G401 (cell line): ENCODE results near the gene MEIOB. TPM values are rescaled to one million over a fixed set of nuclear protein-coding genes. Genes with fewer than 3 reads are reported as not detected.

Experiments
- DNase-seq: peaks from one replicate; pipeline ENCODE4 v3.0.0-alpha.2; 2015; ENCODE audit warnings: low spot score
- in situ Hi-C: cut with HindIII; loops from 2 replicates; pipeline ENCODE4 v1.10.0; 2016; ENCODE audit warnings: low sequenced_read_pairs, mixed read lengths
- total RNA-seq: library from RNA; depleted of rRNA; stranded (reverse); fragments of >200 nt; shearing (Covaris generic); gene quantifications from 2 replicates; pipeline ENCODE4 v1.2.3, GENCODE V29; 2014

The MEIOB gene
- total RNA-seq, 1 experiment from 2014 or later: 105 TPM

DNA sequence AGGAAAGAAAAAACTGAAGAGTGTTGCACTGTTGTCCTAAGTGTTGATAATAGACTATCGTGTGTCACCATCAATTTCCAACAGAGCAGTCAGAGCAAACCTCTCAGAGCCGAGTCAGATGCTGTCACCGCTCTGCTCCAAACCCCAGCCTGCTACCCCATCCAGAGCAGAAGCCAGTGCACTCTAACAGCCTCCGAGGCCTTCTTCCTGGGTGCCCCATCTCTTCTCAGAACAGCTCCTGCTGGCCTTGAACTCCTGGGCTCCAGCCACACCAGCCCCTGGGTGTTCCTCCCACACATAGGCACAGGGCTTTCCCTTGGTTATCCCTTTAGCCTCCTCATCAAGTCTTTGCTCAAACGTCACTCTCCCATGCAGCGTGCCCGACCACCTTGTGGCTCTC, 21.0 kb downstream of the MEIOB start:
- DNase-seq: no peak
- in situ Hi-C loops: loop anchor here (10.0 kb wide), 1 partner anchor 114 kb away; the partner anchor contains the start of genes RNF151 and RPS2

DNA sequence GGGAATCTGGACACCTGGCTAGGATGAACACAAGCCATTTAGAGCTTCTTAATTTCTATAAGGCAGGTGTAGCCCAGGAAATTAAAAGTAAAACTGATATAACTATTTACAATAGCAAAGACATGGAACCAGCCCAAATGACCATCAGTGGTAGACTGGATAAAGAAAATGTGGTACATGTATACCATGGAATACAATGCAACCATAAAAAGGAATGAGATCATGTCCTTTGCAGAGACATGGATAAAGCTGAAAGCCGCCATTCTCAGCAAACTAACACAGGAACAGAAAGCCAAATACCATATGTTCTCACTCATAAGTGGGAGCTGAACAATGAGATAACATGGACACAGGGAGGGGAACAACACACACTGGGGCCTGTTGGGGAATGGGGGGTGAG, 25.5 kb downstream of the MEIOB start:
- in situ Hi-C loops: no loop called here
- DNase-seq: no peak

DNA sequence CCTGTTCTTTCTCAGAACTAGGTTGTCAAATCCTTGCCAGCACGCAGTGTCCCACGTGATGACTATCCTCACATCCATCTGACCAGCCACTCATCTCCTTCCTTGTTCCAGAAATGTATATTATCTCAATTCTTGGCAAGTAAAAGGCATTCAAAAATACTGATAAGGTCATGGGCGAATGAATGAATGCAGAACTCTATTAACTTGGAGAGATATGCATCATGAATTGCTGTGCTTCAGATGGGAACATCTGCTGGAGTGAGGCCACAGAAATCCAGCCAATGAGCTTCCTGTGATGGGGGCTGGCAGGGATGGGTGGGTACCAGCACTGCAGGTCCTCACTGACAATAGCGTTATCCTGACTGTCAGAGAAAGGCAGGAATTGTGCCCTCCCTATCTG, 26.0 kb downstream of the MEIOB start:
- DNase-seq: no peak
- in situ Hi-C loops: no loop called here

DNA sequence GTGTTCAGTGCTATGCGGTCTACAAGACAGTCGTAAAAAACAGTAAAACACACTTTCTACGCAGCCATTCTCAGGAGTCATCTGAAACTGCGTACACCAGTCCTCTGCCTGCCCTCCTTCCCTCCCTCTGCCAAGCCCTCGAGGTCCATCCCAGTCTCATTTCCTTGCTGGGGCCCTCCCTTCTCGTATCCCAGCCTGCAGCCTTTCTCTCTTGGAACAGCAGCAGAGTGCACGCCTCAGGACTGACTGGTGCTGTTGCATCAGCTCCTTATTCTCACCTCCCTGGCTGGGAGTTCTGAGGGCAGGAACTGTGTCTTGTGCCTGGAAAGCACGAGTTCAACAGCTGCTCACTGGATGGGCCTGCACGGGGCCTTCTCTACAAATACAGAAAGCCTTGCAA, 32.4 kb downstream of the MEIOB start:
- in situ Hi-C loops: no loop called here
- no peak for DNase-seq

DNA sequence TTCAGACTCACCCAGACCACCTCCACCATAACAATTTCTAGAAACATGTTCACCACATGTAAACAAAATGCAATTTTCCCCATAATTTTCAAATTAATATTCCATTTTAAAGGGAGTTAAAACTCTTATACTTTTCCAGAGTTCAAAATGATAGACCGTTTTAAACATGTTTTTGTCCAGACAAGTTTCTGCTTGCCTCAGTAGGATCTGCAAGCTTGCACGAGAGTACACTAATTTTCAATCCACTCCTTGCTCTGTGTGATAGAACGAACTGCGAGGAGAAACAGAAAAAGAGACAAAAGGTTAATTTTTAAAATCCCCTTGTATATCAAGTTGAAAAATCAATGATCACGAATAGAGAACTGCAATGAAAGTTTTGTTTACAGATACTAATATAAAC, 37.9 kb downstream of the MEIOB start:
- no peak for DNase-seq
- in situ Hi-C loops: no loop called here

DNA sequence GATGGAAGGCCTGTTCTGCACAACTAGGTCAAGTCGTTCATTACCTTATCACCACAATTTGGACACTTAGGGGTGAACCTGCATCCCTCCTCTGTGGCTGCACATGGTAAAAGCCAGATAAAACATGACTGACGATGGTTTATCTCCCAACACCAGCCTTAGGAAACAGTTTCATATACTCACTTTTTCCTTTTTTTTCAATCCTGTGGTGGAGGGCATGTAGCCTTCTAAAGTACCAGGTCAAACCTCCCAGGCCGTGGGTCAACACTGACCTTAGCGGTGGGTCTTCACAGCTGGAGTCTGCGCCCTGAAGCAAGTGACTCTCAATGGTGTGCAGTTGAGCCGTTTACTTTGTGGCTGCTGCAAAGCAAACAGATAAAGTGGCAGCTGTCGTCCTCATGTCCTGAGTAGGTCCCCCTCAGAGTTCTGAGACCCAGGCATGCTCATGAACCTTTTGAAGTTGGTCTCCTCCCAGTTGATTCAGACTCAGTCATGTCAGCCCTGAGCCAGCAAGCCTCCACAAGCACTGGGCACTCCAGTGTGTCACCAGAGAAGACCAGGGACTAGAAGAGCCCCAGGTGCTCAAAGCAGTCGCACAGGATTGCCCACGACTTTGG, 39.0 kb downstream of the MEIOB start:
- DNase-seq: no peak
- in situ Hi-C loops: no loop called here

DNA sequence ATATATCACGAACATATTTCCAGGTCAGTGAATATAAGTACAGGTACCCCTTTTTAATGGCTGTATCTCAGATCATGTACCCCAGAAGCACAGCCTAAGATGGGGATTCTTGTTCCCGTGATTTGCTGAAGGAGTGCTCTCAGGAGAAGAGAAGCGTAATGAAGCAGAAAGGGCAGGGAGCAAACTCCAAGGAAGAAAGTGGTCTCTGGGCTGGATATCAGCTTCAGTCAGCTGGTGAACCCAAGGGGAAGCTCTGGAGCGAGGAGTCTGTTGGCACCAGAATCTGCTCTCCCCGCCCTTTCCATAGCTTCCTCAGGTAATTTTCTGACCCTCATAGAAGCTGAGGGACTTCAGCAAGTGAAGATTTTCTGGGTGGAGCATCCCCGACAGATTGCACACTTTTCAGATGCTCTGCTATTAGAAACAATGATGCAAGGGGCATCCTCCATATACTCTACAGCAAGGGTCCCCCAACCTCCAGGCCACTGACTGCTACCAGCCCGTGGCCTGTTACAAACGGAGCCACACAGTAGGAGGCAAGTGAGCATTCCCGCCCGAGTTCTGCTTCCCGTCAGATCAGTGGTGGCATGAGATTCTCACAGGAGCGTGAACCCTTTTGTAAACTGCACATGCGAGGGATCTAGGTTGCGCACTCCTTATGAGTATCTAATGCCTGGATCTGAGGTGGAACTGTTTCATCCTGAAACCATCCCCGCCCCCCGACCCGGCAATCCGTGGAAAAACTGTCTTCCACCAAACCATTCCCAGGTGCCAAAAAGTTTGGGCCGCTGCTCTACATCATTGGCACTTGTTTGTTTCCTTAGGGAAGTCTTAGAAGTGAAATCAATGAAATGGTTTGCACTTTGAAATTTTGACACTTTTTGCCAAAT, 40.5 kb downstream of the MEIOB start:
- in situ Hi-C loops: no loop called here

DNA sequence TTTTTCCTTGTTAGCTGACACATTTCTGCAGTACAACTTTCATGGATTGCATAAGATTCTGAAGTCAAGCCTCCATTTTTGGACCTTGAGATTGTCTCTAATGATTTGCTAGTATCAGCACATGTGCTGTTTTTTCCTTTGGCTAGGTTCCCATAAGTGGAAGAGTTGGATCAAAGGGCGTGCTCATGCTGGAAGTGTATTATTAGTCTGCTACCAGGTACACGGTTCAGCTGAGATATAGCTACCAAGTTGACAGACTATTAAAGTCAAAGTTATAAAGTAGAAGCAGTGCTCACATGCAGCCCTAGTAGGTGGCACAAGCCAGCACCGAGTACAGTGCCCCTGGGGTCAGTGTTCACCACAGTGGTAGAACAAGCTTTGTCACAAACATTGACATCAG, 41.8 kb downstream of the MEIOB start:
- no peak for DNase-seq
- in situ Hi-C loops: no loop called here

More for the DNA sequence above, 40.5 kb downstream of the MEIOB start:
- no peak for DNase-seq

DNA sequence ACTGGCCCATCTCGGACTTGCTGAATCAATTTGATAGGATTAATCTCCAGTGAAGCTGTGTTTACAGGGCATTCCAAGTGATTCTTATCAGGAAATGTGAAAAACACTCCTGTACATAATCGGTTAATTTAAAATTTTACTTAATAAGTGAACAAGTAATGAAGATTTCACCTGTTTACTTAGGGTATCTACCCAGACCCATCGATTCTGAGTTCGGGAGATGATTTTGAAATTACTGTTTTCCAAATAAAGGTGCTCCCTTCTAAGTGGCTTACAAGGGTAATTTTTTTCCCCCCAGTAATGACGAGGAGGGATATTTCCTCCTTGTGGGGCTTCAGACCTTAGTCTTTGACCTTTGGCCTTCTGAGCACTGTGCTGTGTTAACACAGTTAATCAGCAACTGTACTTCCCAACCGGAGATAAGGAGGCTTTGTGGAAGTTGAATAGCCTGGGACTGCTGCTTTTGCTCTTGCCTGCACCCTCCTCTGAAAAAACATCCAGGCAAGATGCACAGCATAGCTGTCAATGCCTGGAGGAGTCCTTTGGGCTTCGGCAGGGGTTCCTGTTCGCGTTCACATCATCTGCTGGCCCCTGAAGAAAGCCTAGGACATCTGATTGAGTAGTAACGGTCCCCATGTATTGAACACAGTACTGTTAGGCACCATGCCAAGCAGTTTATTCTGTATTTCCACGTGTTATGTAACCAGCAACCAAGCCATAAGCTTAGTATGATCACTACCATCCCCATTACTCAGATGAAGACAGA, 43.1 kb downstream of the MEIOB start:
- DNase-seq: no peak
- in situ Hi-C loops: no loop called here

DNA sequence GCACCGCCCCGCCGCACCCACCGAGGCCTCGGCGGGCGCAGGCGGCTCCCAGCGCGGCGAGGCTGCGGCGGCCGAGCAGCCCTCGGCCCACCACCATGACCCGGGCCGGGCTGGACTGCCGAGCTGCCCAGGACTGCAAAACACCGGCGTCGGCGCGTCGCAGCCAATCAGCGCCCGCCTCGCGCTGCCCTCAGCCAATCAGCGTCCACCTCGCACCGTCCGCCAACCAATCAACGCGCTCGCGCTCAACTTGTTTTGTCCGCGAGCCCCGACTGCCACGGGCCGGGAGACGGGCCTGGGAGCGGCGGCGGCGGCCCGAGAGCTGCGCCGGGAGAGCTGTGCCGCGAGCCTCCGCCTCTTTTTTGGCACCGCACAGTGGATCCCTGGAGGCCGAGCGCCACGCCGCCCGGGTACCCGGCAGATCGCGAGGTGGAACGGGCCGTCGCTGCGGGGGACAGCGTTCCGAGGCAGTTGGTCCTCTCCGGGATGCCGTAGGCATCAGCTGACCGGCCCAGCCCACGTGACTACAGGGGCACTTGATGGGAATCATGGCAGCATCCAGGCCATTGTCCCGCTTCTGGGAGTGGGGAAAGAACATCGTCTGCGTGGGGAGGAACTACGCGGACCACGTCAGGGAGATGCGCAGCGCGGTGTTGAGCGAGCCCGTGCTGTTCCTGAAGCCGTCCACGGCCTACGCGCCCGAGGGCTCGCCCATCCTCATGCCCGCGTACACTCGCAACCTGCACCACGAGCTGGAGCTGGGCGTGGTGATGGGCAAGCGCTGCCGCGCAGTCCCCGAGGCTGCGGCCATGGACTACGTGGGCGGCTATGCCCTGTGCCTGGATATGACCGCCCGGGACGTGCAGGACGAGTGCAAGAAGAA, 45.0 kb downstream of the MEIOB start, which contains the start of the genes FAHD1 and HAGH:
FAHD1 (plus strand) TSS at position 516 of the 883 bp plus-strand sequence; CDS start at position 549, 33 bp downstream.
HAGH (minus strand) TSS at position 135 of the 883 bp plus-strand sequence; CDS start at position 97, 38 bp downstream.
- in situ Hi-C loops: no loop called here
- peak; percentile 90 for DNase-seq

DNA sequence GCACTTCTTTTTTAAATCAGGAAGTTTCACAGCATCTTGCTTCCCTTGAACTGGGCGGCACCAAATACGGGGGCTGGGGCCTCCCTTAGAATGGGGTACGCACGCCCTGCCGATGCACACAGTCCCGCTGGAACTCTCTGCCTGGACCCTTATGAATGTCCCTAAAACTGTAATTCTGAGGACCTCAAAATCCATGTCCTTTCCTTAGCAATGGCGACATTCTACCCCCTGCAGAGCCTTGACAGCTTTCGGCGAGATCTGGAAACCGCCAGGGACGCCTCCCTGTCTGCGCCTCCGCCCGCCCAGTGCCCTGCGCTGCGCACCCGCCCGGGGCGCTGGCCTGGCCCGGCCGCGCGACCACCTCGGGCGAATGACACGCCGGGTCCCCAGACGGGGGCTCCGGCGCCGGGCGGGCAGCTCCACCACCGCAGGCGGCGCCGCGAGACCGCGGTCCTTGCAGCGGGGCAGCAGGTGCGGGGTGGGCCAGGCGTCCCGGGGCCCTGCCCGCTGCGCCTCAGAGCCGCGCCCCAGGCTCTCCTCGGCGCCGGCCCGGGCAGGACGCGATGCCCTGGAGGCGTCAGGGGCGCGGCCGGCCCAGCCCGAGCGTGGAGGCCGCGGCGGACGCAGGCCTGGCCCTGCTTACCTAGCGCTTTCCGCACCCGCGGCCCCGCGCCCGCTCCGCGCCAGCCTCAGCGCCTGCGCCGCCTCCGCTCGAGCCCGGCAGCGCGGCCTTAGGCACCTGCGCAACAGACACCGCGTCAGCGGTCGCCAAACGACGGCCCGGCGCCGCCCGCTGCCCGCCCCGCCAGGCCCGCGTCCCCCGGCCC, 45.9 kb downstream of the MEIOB start:
- peak; percentile 56 for DNase-seq
- in situ Hi-C loops: no loop called here

DNA sequence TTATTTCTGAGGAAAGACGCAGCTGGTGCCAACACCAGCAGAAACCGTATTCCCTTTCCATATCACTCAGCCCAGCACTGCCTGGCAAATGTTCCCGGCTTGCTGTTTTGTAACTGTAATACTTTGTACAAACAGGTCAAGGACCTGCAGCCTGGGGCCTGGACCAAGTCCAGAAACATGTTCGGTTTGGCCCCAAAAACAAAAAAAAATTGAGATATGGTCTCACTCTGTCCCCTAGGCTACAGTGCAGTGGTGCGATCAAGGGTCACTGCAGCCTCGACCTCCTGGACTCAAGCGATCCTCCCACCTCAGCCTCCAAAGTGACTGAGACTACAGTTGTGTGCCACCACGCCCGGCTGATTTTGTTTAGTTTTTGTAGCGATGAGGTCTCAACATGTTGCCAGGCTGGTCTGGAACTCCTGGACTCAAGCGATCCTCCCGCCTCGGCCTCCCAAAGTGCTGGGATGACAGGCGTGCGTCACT, 46.5 kb downstream of the MEIOB start:
- in situ Hi-C loops: no loop called here
- no peak for DNase-seq

DNA sequence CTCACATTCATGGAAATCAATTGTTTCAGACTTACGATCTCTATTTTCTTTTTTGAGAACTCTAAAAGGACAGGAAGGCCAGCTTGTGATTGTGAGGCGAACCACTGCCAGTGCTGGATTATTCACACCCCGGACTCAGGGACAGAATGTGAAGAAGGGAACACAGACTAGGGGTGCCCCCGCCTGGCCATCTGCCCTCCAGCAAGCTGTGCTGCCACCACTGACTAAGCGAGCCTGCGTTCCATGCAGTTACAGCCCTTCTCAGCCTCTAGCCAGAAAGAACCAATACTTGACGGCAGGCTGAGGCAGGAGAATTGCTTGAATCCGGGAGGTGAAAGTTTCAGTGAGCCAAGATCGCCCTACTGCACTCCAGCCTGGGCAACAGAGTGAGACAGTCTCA, 48.1 kb downstream of the MEIOB start:
- in situ Hi-C loops: no loop called here
- DNase-seq: peak; percentile 82

DNA sequence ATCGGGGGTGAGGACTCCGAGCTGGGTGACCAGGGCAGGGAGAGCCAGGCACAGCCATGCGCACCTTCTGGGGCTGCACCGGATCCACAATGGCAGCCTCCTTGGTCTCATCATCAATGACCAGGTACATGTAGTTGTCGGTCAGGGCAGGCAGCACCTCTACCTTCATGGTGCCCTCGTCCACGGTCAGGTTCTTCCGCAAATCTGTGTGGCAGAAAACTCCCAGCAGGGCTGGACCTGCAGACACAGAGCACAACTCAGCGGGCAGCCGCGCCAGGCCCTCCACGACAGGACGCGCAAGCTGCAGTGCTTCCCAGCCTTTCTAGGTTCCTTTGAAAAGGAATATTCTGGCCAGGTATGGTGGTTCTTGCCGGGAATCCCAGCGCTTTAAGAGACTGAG, 49.2 kb downstream of the MEIOB start:
- in situ Hi-C loops: no loop called here
- no peak for DNase-seq

DNA sequence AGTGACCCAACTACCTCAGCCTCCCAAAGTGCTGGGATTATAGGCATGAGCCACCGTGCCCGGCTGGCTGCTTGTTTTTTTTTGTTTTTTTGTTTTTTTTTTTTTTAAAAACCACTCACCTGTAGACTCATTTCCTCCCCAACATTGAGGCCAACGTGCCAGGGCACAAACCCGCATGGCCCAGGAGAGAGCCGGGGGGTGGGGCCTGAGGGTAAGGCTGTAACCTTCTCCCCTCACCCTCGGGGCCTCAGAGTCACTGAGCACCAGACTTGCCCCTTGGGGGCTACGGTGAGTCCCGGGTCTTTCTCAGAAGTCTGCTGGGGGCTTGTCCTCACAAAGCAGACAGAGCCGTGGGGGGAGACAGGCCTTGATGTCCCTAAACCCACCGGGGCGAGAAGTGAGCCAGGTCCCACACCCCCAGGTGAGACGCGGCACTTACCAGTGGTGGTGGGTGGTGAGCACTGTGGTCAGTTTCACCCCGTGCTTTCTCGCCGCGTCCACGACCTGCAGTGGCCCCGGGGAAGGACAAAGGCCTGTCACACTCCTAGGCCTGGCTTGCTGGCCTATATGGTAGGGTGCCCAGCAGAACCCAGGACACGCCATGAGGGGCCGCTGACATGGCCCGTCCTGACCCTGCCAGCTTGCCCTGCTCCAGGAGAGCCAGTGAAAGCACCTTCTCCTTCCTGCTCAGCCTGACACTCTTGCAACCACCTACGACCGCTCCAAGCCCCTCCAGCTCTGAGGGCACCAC, 49.9 kb downstream of the MEIOB start:
- in situ Hi-C loops: no loop called here

DNA sequence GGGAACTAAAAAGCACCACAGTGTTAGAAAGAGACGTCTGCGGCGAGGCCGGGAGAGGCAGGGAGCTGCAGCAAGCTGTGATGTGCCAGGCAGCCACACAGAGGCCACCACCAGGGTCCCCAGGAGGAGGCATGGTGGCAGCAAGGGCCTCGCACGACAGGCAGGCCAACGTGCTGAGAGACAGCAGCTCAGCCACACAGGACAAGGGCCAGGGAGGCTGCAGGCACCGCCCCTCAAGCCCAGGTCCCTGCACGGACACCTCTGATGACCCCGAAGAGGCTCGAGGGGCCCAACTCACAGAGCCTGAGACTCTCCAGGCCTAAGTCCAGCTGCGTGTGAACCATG, 51.0 kb downstream of the MEIOB start:
- DNase-seq: no peak
- in situ Hi-C loops: no loop called here

More for the DNA sequence above, 49.9 kb downstream of the MEIOB start:
- no peak for DNase-seq
